G401 (cell line): ENCODE data around the gene OR7G3. TPM values are rescaled to one million over a fixed set of nuclear protein-coding genes. Genes with fewer than 3 reads are reported as not detected.

Experiments
- DNase-seq: peaks from one replicate; pipeline ENCODE4 v3.0.0-alpha.2; 2015; ENCODE audit warnings: low spot score
- in situ Hi-C: cut with HindIII; loops from 2 replicates; pipeline ENCODE4 v1.10.0; 2016; ENCODE audit warnings: low sequenced_read_pairs, mixed read lengths
- total RNA-seq: library from RNA; depleted of rRNA; stranded (reverse); fragments of >200 nt; shearing (Covaris generic); gene quantifications from 2 replicates; pipeline ENCODE4 v1.2.3, GENCODE V29; 2014; rRNA removed

OR7G3 gene
- total RNA-seq, 1 experiment from 2014 or later = not detected

DNA sequence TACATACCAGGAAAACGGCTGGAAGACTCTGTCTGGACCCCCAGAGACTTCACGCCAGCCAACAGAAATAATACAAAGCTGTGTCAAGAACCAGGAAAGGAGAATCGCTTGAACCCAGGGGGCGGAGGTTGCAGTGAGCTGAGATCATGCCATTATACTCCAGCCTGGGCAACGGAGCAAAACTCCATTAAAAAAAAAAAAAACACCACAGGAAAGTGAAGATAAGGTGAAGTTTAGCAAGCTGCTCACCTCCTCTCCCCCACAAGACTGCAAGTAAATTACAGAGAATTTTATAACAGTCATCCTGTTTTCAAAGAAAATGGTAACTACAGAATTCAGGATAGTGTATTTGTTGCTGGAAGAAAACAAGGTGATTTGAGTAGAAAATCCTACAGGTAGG, 10.2 kb downstream of the OR7G3 start:
- no peak for DNase-seq
- in situ Hi-C loops = no loop called here

DNA sequence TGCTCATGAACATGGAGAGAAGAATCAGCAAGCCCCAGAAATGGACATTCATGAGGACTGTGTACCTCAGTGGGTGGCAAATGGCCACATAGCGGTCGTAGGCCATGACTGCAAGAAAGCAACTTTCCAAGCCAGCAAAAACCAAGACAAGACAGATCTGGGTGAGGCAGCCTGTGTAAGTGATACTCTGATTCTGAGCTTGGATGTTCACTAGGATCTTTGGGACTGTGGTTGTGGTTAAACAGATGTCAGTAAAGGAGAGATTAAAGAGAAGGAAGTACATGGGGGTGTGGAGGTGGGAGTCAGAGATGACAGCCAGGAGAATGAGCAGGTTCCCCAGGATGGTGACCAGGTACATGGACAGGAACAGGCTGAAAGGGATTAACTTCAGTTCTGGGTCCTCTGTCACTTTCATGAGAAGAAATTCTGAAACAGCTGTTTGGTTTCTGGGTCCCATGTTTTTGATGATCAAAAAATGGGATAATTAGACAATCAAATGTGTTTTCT, 11.4 kb downstream of the OR7G3 start, which contains the start of gene OR7G1:
Gene OR7G1, minus strand, starts transcription at position 457 of the 507 bp plus-strand sequence. Its CDS starts 0 bp downstream, at position 457.
- no peak for DNase-seq
- in situ Hi-C loops = no loop called here

DNA sequence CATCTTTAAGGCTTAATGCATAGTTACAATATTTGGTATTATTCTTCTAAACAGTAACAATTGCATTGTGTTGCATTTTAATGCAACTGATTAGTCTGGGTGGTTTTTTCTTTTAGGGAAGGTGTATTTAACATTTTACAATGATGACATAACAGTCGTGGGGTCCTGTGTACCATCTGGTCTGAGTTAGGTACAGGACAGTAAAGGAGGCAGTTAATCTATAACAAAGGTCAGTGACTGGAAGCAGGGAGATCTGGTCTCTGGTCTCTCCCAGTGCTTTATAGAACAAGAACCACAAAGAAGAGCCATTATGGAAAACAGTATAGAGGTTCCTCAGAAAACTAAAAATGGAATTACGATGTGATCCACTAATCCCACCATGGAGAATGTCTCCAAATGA, 16.8 kb downstream of the OR7G3 start:
- in situ Hi-C loops = no loop called here
- no peak for DNase-seq

DNA sequence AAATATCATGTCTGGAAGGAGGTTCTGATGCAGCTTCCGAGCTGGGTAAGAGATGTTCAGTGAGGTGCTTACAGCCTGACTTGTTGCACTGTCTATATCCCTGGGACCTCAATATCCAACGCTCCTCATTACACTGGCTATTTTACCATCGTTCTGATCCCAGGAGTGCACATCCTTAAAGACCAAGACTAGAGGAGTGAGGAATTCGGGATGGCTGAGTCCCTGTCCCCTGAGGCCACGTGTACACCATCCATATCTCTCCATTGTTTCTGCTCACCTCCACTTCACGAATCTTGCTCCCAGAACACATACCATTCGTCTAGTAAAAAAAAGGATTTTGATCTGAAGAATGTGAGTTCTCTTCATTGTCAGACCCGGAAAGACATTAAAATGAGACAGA, 19.4 kb downstream of the OR7G3 start, which contains the start of gene OR7G2:
Gene OR7G2, minus strand, starts transcription at position 101 of the 400 bp plus-strand sequence. CDS start 4,232 bp downstream, outside the sequence.
- no peak for DNase-seq
- in situ Hi-C loops = no loop called here

DNA sequence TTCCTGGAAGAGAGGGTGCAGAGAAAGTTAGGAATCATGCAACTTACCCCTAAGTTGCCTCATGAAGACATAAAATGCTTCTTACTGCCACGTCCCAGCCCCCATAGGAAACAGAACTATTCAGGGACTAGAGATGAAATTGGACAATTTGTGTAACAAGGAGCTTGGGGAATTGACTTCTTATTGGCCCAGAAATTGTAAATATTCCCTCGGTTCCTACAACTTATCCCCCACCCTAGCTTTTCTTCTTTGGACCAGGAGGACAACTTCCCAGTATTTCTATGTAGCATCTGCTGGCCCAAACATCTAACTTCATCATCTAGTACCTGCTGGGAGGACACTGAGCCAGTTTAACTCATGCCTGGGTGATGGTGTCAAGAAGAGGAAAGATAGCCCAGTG, 40.0 kb downstream of the OR7G3 start, which contains the start of gene OR1M1:
Gene OR1M1, plus strand, starts transcription at position 301 of the 400 bp plus-strand sequence. CDS start 6,184 bp downstream, outside the sequence.
- in situ Hi-C loops = no loop called here
- no peak for DNase-seq

DNA sequence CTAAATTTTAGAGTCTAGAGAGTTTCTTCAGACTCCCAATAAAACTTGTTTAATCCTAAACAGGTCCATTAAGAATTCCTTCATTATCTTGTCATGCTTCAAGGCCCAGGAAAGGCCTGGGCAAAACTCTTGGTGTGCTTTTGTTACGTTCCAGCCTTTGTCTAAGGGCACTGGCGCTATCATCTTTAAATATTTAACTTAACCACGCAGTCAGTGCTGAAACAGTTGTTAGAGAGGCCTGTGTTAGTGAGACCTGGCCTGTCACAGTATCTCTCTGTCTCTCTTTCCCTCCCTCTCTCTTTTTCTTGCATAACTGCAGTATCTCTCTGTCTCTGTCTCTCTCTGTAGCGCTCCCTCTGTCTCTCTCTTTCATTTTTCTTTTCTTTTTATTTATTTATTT, 48.1 kb downstream of the OR7G3 start:
- DNase-seq = no peak
- in situ Hi-C loops = no loop called here

DNA sequence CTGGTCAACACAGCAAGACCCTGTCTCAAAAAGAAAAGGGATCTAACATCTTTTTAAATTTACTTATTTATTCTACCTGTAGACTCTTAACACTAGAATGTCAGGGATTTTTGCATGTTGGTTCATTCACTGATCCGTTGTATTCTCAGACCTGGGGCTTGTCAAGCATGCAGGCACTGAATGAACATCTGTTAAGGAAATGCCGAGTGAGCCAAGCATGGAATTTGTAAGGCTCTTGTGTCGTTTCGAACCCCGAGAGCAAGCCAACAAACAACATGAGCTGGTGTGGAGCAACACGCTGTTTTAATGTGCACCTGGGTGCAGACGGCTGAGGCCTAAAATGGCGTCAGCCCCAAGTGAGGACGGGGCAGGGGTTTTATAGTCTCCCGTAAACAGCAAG, 49.8 kb downstream of the OR7G3 start:
- in situ Hi-C loops = no loop called here
- DNase-seq = no peak

Other genes with a start within 250 kb of the OR7G3 start
- gene MUC16, start 116.5 kb downstream of the OR7G3 start, total RNA-seq = not detected in 2 replicates
- gene OR1M1, start 39.9 kb downstream of the OR7G3 start, total RNA-seq = not detected in 2 replicates
- gene OR7G2, start 19.5 kb downstream of the OR7G3 start, total RNA-seq = not detected in 2 replicates
- not detected in 2 replicates for gene OR7G1, start 11.2 kb downstream of the OR7G3 start, total RNA-seq
- 17.7 and 40.5 TPM in 2 replicates for gene ZNF317, start 13.4 kb upstream of the OR7G3 start, total RNA-seq
- not detected in 2 replicates for gene OR7D2, start 52.0 kb upstream of the OR7G3 start, total RNA-seq
- not detected in 2 replicates for gene OR7D4, start 92.6 kb upstream of the OR7G3 start, total RNA-seq
- not detected in 2 replicates for gene OR7E24, start 124.0 kb upstream of the OR7G3 start, total RNA-seq
- 8.4 and 8.9 TPM in 2 replicates for gene ZNF699, start 182.9 kb upstream of the OR7G3 start, total RNA-seq
- 3.4 and 7.2 TPM in 2 replicates for gene ZNF559, start 197.2 kb upstream of the OR7G3 start, total RNA-seq
- gene ZNF177, start 236.1 kb upstream of the OR7G3 start, total RNA-seq = 2.2 and 2.7 TPM in 2 replicates